Nephron progenitor cell (in vitro differentiated cells): ENCODE data around the gene SEC24D.

Experiments used
- DNase-seq: peaks from one replicate; pipeline ENCODE4 v3.0.0; 2021
- H3K27ac Mint-ChIP-seq: 2 replicates; pipeline ENCODE4 v1.8.0; 2021; ENCODE audit warnings: mild to moderate bottlenecking, moderate library complexity, mixed read lengths
- H3K27me3 Mint-ChIP-seq: 2 replicates; pipeline ENCODE4 v1.8.0; 2021; ENCODE audit warnings: mild to moderate bottlenecking, low read depth, mixed read lengths; ENCODE audit not compliant: poor library complexity
- H3K36me3 Mint-ChIP-seq: 2 replicates; pipeline ENCODE4 v1.8.0; 2021; ENCODE audit warnings: low read depth, mixed read lengths
- H3K4me1 Mint-ChIP-seq: 2 replicates; pipeline ENCODE4 v1.8.0; 2021; ENCODE audit warnings: mixed read lengths
- H3K4me3 Mint-ChIP-seq: 2 replicates; pipeline ENCODE4 v1.8.0; 2021; ENCODE audit warnings: mild to moderate bottlenecking, moderate library complexity, mixed read lengths
- H3K9me3 Mint-ChIP-seq: 2 replicates; pipeline ENCODE4 v1.8.0; 2021; ENCODE audit warnings: mild to moderate bottlenecking, moderate library complexity, mixed read lengths
- TF ChIP-seq, protein P1 (sequence below): fragments of 200-600 bp; sonication (generic); IDR thresholded peaks from 2 replicates; pipeline ENCODE4 v1.5.0; 2021; ENCODE audit warnings: antibody characterized with exemption

Gene SEC24D

DNA sequence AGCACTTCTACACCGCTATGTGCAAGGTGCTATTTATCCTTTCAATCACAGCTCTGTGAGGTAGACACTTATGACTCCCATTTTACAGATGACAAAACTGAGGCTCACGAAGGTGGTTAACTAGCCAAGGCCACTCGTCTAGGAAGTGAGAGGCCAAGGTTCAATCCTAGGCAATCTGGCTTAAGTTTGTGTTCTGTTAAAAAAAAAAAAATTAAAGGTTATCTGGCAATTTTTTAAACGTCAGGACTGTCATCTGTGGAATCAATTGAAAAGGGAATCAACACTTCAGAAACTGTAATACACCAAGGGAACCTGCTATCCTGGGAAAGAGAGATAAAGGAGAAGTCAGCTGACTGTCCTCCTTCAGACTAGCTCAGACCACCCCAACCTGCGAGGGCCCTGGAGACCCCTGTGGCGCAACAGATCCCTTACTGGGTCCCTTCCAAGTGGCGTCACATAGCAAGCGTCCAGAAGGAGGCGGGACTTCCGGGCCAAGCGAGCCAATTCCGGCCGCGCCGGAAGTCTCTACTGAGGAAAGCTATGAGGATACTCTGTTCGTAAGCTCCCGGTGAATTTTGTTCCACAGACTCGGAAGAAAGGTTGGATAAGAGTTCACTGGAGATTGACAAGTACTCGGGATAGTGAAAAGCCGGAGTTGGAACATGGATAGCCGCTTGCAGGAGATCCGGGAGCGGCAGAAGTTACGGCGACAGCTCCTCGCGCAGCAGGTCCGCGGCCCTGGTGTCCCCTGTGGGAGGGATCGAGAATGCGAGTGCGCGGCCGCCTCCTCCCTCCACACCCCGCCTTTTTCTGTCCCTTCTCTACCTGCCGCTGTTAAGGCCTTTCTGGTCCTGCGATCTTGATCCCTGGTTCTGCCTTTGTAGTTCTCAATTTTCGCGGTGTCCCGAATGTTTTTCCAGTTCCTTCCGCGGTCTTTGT is 150.8 kb downstream of the SEC24D start, which contains the start of gene METTL14:
Gene METTL14 (plus strand): TSS at position 520 of the 939 bp plus-strand sequence. CDS start 143 bp downstream, at position 663.
- Mint-ChIP-seq H3K27me3 (peaks cover 9% of the 10 kb centered on the region), H3K4me1 (peaks cover 18% of the 10 kb centered on the region), H3K27ac (peak within 1 kb of the TSS; percentile 99), H3K4me3 (peak within 1 kb of the TSS; percentile 99), H3K36me3 (peaks cover 15% of the 10 kb centered on the region), H3K9me3 (no peaks in the 10 kb centered on the region)
- TF ChIP-seq, protein P1, sequence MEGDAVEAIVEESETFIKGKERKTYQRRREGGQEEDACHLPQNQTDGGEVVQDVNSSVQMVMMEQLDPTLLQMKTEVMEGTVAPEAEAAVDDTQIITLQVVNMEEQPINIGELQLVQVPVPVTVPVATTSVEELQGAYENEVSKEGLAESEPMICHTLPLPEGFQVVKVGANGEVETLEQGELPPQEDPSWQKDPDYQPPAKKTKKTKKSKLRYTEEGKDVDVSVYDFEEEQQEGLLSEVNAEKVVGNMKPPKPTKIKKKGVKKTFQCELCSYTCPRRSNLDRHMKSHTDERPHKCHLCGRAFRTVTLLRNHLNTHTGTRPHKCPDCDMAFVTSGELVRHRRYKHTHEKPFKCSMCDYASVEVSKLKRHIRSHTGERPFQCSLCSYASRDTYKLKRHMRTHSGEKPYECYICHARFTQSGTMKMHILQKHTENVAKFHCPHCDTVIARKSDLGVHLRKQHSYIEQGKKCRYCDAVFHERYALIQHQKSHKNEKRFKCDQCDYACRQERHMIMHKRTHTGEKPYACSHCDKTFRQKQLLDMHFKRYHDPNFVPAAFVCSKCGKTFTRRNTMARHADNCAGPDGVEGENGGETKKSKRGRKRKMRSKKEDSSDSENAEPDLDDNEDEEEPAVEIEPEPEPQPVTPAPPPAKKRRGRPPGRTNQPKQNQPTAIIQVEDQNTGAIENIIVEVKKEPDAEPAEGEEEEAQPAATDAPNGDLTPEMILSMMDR, result no peak
- peak; percentile 93 for DNase-seq

DNA sequence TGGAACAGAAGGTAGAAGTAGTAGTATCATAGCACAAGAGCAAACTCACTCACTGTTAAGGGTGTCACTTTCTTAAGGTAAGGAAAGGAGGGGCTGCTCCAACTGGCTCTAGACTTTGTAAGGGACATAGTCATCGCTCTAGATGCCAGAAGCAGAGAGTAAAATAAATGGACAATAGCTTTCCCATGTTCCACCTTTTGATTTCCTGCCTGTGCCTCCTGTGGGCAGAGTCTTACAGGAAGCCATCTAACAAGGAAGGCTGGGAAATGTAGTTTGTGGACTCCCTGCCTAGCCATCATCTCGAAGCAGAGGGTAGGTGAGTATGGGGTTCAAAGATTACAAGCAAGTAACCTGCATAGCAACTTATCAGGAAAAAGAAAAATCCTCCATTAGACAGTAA is 152.4 kb downstream of the SEC24D start:
- TF ChIP-seq, protein P1, result no peak
- Mint-ChIP-seq H3K27me3 (peaks cover 9% of the 10 kb centered on the region), H3K36me3 (peaks cover 7% of the 10 kb centered on the region), H3K4me1 (peaks cover 18% of the 10 kb centered on the region), H3K9me3 (no peaks in the 10 kb centered on the region), H3K27ac (no peak overlapping the region), H3K4me3 (peak overlapping the region; percentile 2)
- no peak for DNase-seq

DNA sequence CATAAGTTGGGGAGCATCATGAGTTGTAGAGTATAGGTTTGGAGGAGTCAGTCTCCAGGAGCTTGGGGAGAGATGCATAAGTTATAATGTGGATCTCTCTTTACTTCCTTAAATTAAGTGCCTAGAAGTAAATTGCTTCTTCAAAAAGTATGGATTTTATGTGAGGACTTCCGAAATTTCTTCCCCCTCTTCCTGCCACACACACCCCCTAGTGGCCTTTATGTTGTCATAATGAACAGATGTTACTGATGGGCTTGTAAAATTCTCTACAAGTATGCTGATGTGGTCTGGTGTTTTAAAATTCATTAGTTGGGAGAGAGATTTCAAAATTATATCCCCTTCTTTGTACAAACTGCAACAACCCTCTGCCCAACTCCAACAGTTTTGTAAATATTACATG is 153.0 kb downstream of the SEC24D start:
- Mint-ChIP-seq H3K9me3 (no peaks in the 10 kb centered on the region), H3K27ac (no peak overlapping the region), H3K27me3 (peaks cover 9% of the 10 kb centered on the region), H3K4me1 (peaks cover 18% of the 10 kb centered on the region), H3K36me3 (peaks cover 6% of the 10 kb centered on the region), H3K4me3 (peak overlapping the region; percentile 2)
- no peak for DNase-seq
- TF ChIP-seq, protein P1, result peak; percentile 21

DNA sequence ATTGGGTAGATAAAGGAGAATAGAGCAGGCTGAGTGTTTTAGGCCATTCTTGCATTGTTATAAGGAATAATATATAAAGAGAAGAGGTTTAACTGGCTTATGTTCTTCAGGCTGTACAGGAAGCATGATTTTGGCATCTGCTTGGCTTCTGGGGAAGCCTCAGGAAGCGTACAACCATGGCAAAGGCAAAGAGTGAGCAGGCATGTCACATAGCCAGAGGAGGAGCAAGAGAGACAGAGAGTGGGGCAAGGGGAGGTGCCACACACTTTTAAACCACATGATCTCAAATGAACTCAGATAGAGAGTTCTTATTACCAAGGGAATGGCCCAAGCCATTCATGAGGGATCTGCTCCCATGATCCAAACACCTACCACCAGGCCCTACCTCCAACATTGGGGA is 155.1 kb downstream of the SEC24D start:
- Mint-ChIP-seq H3K4me1 (peaks cover 5% of the 10 kb centered on the region), H3K36me3 (no peaks in the 10 kb centered on the region), H3K27ac (no peak overlapping the region), H3K9me3 (no peaks in the 10 kb centered on the region), H3K4me3 (no peak overlapping the region), H3K27me3 (peaks cover 9% of the 10 kb centered on the region)
- TF ChIP-seq, protein P1, result no peak
- DNase-seq, result no peak

DNA sequence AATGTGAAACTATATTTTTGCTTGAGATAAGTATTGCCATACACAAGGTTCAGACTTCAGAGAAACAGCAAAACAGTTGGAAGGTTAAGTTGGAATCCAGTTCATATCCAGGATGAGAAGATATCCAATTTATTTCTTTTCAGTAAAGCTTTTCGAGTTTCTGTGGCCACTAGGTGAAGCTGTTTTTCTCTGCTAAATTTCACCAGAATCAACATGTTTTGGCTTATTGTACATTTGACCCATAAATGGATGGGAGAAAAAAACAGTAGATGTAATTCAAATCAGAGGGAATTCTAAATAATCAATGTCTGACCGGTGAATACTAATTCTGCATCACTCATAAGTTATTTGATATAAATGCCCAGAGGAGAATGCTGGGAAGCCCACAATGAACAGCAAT is 159.8 kb downstream of the SEC24D start:
- H3K27me3 Mint-ChIP-seq, result peaks cover 16% of the 10 kb centered on the region
- no peaks in the 10 kb centered on the region for H3K9me3 Mint-ChIP-seq
- TF ChIP-seq, protein P1, result no peak

More for the DNA sequence above, 159.8 kb downstream of the SEC24D start:
- no peak for DNase-seq
- no peaks in the 10 kb centered on the region for H3K4me1 Mint-ChIP-seq
- no peaks in the 10 kb centered on the region for H3K36me3 Mint-ChIP-seq
- H3K4me3 Mint-ChIP-seq, result no peak overlapping the region
- H3K27ac Mint-ChIP-seq, result no peak overlapping the region
